HEK293 (cell line): ENCODE measurements around the gene TTC33.

ENCODE experiments used
- CTCF ChIA-PET: fragments of 350-600 bp; formaldehyde crosslinking; extraction: SDS; loops from one replicate; lab custom pipeline; 2021; ENCODE audit warnings: antibody characterized with exemption; lab: Yijun Ruan, JAX
- POLR2A ChIA-PET: fragments of 300-600 bp; formaldehyde crosslinking; extraction: SDS; loops from one replicate; lab custom pipeline; 2020; ENCODE audit warnings: antibody characterized with exemption, inconsistent platforms; lab: Yijun Ruan, JAX
- H3K27ac ChIP-seq: fragments of 200-500 bp; sonication (Bioruptor generic); 2 replicates; pipeline ENCODE4 v1.5.1; 2014; ENCODE audit warnings: low read depth, low read length, control low read depth, inconsistent platforms; ENCODE audit errors: extremely low read depth
- H3K36me3 ChIP-seq, 2 experiments: fragments of 200-500 bp in 1 of 2; sonication (Bioruptor generic) in 1 of 2; 1 replicate in 1 of 2; 2 replicates in 1 of 2; pipeline ENCODE4 v1.5.1; 2014 to 2017; ENCODE audit warnings: inconsistent platforms in 2 of 2, low read length in 2 of 2; ENCODE audit not compliant: control insufficient read depth in 2 of 2, insufficient read depth in 1 of 2
- H3K4me1 ChIP-seq: fragments of 200-500 bp; sonication (Bioruptor generic); 2 replicates; pipeline ENCODE4 v1.5.1; 2014; ENCODE audit warnings: mild to moderate bottlenecking, low read length, inconsistent platforms; ENCODE audit not compliant: control insufficient read depth, insufficient read depth
- H3K4me3 ChIP-seq: 2 replicates; pipeline ENCODE4 v1.5.1; 2011; ENCODE audit warnings: low read depth, mild to moderate bottlenecking, control low read depth, low read length, moderate library complexity
- H3K9me3 ChIP-seq: fragments of 200-500 bp; sonication (Bioruptor generic); 2 replicates; pipeline ENCODE4 v1.5.1; 2014; ENCODE audit warnings: low read depth, low read length, inconsistent platforms; ENCODE audit not compliant: control insufficient read depth, insufficient read depth
- GLIS2 ChIP-seq: fragments of 450-650 bp; formaldehyde crosslinking; IDR thresholded peaks from 2 replicates; pipeline ENCODE4 v1.5.1; 2016; ENCODE audit warnings: missing biosample characterization, missing genetic modification characterization
- KLF1 ChIP-seq: fragments of 450-650 bp; formaldehyde crosslinking; IDR thresholded peaks from 2 replicates; pipeline ENCODE4 v1.5.1; 2016; ENCODE audit warnings: missing biosample characterization, missing genetic modification characterization
- KLF8 ChIP-seq: fragments of 450-650 bp; formaldehyde crosslinking; IDR thresholded peaks from 2 replicates; pipeline ENCODE4 v1.5.1; 2016; ENCODE audit warnings: missing biosample characterization, missing genetic modification characterization
- KLF9 ChIP-seq: fragments of 450-650 bp; formaldehyde crosslinking; IDR thresholded peaks from 2 replicates; pipeline ENCODE4 v1.5.1; 2016; ENCODE audit warnings: missing biosample characterization, missing genetic modification characterization, low read depth
- SP3 ChIP-seq: fragments of 450-650 bp; formaldehyde crosslinking; IDR thresholded peaks from 2 replicates; pipeline ENCODE4 v1.5.1; 2016; ENCODE audit warnings: missing biosample characterization, missing genetic modification characterization
- ZBTB17 ChIP-seq: fragments of 450-650 bp; formaldehyde crosslinking; IDR thresholded peaks from 2 replicates; pipeline ENCODE4 v1.5.1; 2016; ENCODE audit warnings: missing biosample characterization, missing genetic modification characterization
- ZEB2 ChIP-seq: fragments of 450-650 bp; formaldehyde crosslinking; IDR thresholded peaks from 2 replicates; pipeline ENCODE4 v1.5.1; 2016; ENCODE audit warnings: missing biosample characterization, missing genetic modification characterization
- ZFP37 ChIP-seq: fragments of 450-650 bp; formaldehyde crosslinking; IDR thresholded peaks from 2 replicates; pipeline ENCODE4 v1.5.1; 2016; ENCODE audit warnings: missing biosample characterization, missing genetic modification characterization
- ZNF121 ChIP-seq: fragments of 450-650 bp; formaldehyde crosslinking; IDR thresholded peaks from 2 replicates; pipeline ENCODE4 v1.5.1; 2016; ENCODE audit warnings: missing biosample characterization, missing genetic modification characterization
- ZNF157 ChIP-seq: fragments of 450-650 bp; formaldehyde crosslinking; IDR thresholded peaks from 2 replicates; pipeline ENCODE4 v1.5.1; 2016; ENCODE audit warnings: missing biosample characterization, missing genetic modification characterization
- ZNF366 ChIP-seq: fragments of 450-650 bp; formaldehyde crosslinking; conservative IDR thresholded peaks from 2 replicates; pipeline ENCODE4 v1.5.1; 2016; ENCODE audit warnings: missing biosample characterization, missing genetic modification characterization
- ZNF501 ChIP-seq: fragments of 450-650 bp; formaldehyde crosslinking; IDR thresholded peaks from 2 replicates; pipeline ENCODE4 v1.5.1; 2016; ENCODE audit warnings: missing biosample characterization, missing genetic modification characterization
- ZNF571 ChIP-seq: fragments of 450-650 bp; formaldehyde crosslinking; IDR thresholded peaks from 2 replicates; pipeline ENCODE4 v1.5.0; 2017; ENCODE audit warnings: missing biosample characterization, missing genetic modification characterization
- ZNF701 ChIP-seq: fragments of 450-650 bp; formaldehyde crosslinking; IDR thresholded peaks from 2 replicates; pipeline ENCODE4 v1.5.1; 2016; ENCODE audit warnings: missing biosample characterization, missing genetic modification characterization
- TF ChIP-seq, protein P1 (sequence below): fragments of 450-650 bp; formaldehyde crosslinking; IDR thresholded peaks from 2 replicates; pipeline ENCODE4 v1.5.1; 2017; ENCODE audit warnings: missing biosample characterization, missing genetic modification characterization
- TF ChIP-seq, protein P2 (sequence below): fragments of 450-650 bp; formaldehyde crosslinking; IDR thresholded peaks from 2 replicates; pipeline ENCODE4 v1.5.1; 2017; ENCODE audit warnings: missing biosample characterization, missing genetic modification characterization
- TF ChIP-seq, protein P3 (sequence below): fragments of 450-650 bp; formaldehyde crosslinking; optimal IDR thresholded peaks from 2 replicates; pipeline ENCODE3; 2016; ENCODE audit warnings: missing biosample characterization, mild to moderate bottlenecking, missing genetic modification characterization
- TF ChIP-seq, protein P4 (sequence below): fragments of 450-650 bp; formaldehyde crosslinking; IDR thresholded peaks from 2 replicates; pipeline ENCODE4 v1.5.1; 2017; ENCODE audit warnings: missing biosample characterization, mild to moderate bottlenecking, missing genetic modification characterization, moderate library complexity
- TF ChIP-seq, protein P5 (sequence below): fragments of 450-650 bp; formaldehyde crosslinking; IDR thresholded peaks from 2 replicates; pipeline ENCODE4 v1.5.1; 2016; ENCODE audit warnings: missing biosample characterization, missing genetic modification characterization
- TF ChIP-seq, protein P6 (sequence below): fragments of 450-650 bp; formaldehyde crosslinking; IDR thresholded peaks from 2 replicates; pipeline ENCODE4 v1.5.1; 2016; ENCODE audit warnings: missing biosample characterization, missing genetic modification characterization
- TF ChIP-seq, protein P7 (sequence below): fragments of 450-650 bp; formaldehyde crosslinking; IDR thresholded peaks from 2 replicates; pipeline ENCODE4 v1.5.1; 2017; ENCODE audit warnings: missing biosample characterization, missing genetic modification characterization

The TTC33 gene

DNA sequence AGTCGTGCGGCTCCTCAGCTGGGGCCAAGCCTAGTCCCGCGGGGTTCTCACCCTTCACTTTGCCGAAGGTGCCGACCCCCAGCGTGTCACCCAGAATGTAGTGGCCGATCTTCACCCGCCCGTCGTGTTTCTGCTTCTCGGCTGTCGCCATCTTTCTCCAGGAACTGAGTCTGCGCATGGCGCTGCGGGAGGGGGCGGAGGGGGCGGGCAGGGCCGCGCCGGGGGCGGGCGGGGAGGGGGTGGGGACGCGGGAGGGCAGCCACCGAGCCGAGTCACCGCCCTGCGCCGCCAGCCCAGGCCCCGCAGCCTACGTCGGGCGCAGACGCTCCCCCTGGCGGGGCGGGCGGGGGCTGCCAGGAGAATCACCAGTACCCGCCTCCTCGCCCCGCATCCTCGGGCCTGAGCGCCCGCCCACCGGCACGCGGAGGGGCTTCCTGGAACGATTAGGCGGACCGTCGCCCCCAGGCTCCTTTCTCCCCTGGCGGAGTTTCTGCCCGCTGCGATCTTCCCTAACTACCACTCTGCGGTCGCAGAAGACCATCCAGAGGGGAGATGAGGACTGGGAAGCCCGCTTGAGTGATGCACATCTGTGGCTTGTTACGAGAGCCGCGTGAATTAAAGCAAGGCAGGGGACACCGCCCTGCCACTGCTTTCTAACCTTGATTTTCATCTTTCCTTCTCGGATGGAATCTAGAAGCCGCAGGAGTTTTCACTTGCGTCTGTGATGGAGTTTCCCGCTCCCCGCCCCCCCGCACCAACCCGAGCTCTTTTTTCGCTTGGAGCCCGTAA is 42.4 kb upstream of the TTC33 start, which contains the start of gene PRKAA1 (continued):
- TF ChIP-seq SP3 (tag by site-specific recombination): peak; percentile 79
- TF ChIP-seq ZBTB17 (tag by site-specific recombination): peak; percentile 87
- TF ChIP-seq ZEB2 (tag by site-specific recombination): peak; percentile 89
- TF ChIP-seq, protein P1, sequence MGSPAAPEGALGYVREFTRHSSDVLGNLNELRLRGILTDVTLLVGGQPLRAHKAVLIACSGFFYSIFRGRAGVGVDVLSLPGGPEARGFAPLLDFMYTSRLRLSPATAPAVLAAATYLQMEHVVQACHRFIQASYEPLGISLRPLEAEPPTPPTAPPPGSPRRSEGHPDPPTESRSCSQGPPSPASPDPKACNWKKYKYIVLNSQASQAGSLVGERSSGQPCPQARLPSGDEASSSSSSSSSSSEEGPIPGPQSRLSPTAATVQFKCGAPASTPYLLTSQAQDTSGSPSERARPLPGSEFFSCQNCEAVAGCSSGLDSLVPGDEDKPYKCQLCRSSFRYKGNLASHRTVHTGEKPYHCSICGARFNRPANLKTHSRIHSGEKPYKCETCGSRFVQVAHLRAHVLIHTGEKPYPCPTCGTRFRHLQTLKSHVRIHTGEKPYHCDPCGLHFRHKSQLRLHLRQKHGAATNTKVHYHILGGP: no peak
- peak; percentile 83 for TF ChIP-seq ZFP37 (tag by site-specific recombination)
- TF ChIP-seq, protein P2, sequence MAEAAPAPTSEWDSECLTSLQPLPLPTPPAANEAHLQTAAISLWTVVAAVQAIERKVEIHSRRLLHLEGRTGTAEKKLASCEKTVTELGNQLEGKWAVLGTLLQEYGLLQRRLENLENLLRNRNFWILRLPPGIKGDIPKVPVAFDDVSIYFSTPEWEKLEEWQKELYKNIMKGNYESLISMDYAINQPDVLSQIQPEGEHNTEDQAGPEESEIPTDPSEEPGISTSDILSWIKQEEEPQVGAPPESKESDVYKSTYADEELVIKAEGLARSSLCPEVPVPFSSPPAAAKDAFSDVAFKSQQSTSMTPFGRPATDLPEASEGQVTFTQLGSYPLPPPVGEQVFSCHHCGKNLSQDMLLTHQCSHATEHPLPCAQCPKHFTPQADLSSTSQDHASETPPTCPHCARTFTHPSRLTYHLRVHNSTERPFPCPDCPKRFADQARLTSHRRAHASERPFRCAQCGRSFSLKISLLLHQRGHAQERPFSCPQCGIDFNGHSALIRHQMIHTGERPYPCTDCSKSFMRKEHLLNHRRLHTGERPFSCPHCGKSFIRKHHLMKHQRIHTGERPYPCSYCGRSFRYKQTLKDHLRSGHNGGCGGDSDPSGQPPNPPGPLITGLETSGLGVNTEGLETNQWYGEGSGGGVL: peak; percentile 51; the same call in 1 of the 2 replicates
- TF ChIP-seq, protein P3, sequence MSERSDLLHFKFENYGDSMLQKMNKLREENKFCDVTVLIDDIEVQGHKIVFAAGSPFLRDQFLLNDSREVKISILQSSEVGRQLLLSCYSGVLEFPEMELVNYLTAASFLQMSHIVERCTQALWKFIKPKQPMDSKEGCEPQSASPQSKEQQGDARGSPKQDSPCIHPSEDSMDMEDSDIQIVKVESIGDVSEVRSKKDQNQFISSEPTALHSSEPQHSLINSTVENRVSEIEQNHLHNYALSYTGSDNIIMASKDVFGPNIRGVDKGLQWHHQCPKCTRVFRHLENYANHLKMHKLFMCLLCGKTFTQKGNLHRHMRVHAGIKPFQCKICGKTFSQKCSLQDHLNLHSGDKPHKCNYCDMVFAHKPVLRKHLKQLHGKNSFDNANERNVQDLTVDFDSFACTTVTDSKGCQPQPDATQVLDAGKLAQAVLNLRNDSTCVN (tag by site-specific recombination): peak; percentile 81
- peak; percentile 85 for TF ChIP-seq KLF8 (tag by site-specific recombination)
- TF ChIP-seq, protein P4, sequence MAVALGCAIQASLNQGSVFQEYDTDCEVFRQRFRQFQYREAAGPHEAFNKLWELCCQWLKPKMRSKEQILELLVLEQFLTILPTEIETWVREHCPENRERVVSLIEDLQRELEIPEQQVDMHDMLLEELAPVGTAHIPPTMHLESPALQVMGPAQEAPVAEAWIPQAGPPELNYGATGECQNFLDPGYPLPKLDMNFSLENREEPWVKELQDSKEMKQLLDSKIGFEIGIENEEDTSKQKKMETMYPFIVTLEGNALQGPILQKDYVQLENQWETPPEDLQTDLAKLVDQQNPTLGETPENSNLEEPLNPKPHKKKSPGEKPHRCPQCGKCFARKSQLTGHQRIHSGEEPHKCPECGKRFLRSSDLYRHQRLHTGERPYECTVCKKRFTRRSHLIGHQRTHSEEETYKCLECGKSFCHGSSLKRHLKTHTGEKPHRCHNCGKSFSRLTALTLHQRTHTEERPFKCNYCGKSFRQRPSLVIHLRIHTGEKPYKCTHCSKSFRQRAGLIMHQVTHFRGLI (tag by site-specific recombination): peak; percentile 12; the same call in 1 of the 2 replicates
- TF ChIP-seq, protein P5, sequence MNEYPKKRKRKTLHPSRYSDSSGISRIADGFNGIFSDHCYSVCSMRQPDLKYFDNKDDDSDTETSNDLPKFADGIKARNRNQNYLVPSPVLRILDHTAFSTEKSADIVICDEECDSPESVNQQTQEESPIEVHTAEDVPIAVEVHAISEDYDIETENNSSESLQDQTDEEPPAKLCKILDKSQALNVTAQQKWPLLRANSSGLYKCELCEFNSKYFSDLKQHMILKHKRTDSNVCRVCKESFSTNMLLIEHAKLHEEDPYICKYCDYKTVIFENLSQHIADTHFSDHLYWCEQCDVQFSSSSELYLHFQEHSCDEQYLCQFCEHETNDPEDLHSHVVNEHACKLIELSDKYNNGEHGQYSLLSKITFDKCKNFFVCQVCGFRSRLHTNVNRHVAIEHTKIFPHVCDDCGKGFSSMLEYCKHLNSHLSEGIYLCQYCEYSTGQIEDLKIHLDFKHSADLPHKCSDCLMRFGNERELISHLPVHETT (tag by site-specific recombination): 0 out of 2 replicates have a peak, but pooled peaks have one; percentile 16
- peak; percentile 80 for TF ChIP-seq GLIS2 (tag by site-specific recombination)
- peak; percentile 45 for TF ChIP-seq KLF1 (tag by site-specific recombination)
- TF ChIP-seq ZNF366 (tag by site-specific recombination): no peak
- TF ChIP-seq, protein P6, sequence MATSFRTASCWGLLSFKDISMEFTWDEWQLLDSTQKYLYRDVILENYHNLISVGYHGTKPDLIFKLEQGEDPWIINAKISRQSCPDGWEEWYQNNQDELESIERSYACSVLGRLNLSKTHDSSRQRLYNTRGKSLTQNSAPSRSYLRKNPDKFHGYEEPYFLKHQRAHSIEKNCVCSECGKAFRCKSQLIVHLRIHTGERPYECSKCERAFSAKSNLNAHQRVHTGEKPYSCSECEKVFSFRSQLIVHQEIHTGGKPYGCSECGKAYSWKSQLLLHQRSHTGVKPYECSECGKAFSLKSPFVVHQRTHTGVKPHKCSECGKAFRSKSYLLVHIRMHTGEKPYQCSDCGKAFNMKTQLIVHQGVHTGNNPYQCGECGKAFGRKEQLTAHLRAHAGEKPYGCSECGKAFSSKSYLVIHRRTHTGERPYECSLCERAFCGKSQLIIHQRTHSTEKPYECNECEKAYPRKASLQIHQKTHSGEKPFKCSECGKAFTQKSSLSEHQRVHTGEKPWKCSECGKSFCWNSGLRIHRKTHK (tag by site-specific recombination): no peak

- no peaks in the 10 kb centered on the region for H3K9me3 ChIP-seq
- peaks cover 23% of the 10 kb centered on the region for H3K4me1 ChIP-seq
- ChIA-PET CTCF (interaction anchor here (1.3 to 2.0 kb wide), 3 partner anchors 29 to 51 kb away, joined by 4 to 7 read pairs (median 5); no protein-coding TSS in a partner anchor), POLR2A (interaction anchor here (0.6 to 1.5 kb wide), 7 partner anchors 10 to 118 kb away, joined by 3 to 5 read pairs (median 3); partner anchors contain the start of genes PTGER4 and TTC33)
- H3K27ac ChIP-seq: peak overlapping the region; percentile 98
- peaks cover 0 to 3% of the 10 kb centered on the region in 2 experiments; a peak in 1 of 3 replicates for H3K36me3 ChIP-seq
- peak overlapping the region; percentile 76 for H3K4me3 ChIP-seq
- TF ChIP-seq KLF1 (tag by site-specific recombination) (no peak; the same call in 1 of the 2 replicates), ZNF501 (tag by site-specific recombination) (no peak), KLF9 (tag by site-specific recombination) (no peak), ZNF121 (tag by site-specific recombination) (peak; percentile 59), ZNF157 (tag by site-specific recombination) (no peak), ZNF571 (tag by site-specific recombination) (no peak), ZNF701 (tag by site-specific recombination) (no peak)
- TF ChIP-seq, protein P7, sequence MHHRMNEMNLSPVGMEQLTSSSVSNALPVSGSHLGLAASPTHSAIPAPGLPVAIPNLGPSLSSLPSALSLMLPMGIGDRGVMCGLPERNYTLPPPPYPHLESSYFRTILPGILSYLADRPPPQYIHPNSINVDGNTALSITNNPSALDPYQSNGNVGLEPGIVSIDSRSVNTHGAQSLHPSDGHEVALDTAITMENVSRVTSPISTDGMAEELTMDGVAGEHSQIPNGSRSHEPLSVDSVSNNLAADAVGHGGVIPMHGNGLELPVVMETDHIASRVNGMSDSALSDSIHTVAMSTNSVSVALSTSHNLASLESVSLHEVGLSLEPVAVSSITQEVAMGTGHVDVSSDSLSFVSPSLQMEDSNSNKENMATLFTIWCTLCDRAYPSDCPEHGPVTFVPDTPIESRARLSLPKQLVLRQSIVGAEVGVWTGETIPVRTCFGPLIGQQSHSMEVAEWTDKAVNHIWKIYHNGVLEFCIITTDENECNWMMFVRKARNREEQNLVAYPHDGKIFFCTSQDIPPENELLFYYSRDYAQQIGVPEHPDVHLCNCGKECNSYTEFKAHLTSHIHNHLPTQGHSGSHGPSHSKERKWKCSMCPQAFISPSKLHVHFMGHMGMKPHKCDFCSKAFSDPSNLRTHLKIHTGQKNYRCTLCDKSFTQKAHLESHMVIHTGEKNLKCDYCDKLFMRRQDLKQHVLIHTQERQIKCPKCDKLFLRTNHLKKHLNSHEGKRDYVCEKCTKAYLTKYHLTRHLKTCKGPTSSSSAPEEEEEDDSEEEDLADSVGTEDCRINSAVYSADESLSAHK (tag by site-specific recombination): no peak
These were observed 41.7 kb upstream of the TTC33 start for GRCh38 chr5:40797273-40798011.
